ENCODE data around the gene SIX6. TPM values are rescaled to one million over a fixed set of nuclear protein-coding genes. Genes with fewer than 3 reads are reported as not detected.

Gene SIX6
- total RNA-seq, 5 donors from 2014 or later (not counting 1 experiment from before 2014, with no cell fraction given) = not detected

DNA sequence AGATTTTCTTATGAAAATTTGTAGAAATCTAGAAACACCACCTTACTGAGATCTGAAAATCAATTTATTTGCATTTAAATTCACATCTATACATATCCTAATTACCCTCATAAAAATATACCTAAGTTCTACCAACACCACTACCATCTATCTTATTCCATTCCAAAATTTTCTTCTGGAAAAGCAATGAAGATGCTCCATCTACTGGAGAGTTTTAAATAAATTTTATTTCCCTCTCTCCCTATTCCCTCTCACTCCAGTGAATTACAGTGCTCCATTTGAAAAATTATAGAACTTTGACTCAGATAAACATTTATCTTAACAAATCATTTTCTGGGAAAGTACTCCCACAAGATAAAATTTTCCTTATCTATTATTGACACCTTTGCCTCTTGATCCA, 20.8 kb upstream of the SIX6 start:
- DNase-seq = no peak
- ChIA-PET CTCF (no interaction called here), POLR2A (no interaction called here)
- Mint-ChIP-seq H3K27me3 (peaks cover 13 to 29% of the 10 kb centered on the region in 2 donors), H3K27ac (no peak overlapping the region), H3K9me3 (no peaks in the 10 kb centered on the region), H3K36me3 (no peaks in the 10 kb centered on the region), H3K4me3 (no peak overlapping the region), H3K4me1 (peaks cover 0 to 5% (median 2%) of the 10 kb centered on the region in 3 donors)
- H3K4me1 ChIP-seq (ENCODE audit: control insufficient read depth in 1 of 2, extremely low read depth in 1 of 2, insufficient read depth in 2 of 2, low read length in 2 of 2) = peaks cover 0 to 11% of the 10 kb centered on the region in 2 experiments
- H3K27me3 ChIP-seq (replicated peaks in 1 of 2; ENCODE audit: control insufficient read depth in 2 of 2, extremely low read depth in 1 of 2, insufficient read depth in 2 of 2, low read length in 1 of 2) = peaks cover 15 to 23% of the 10 kb centered on the region in 2 experiments
- H3K9me3 ChIP-seq = no peaks in the 10 kb centered on the region
- H3K36me3 ChIP-seq (ENCODE audit: control insufficient read depth in 2 of 2, extremely low read depth in 1 of 2, insufficient read depth in 1 of 2, low read length in 1 of 2) = no peaks in the 10 kb centered on the region
- no peak overlapping the region for H3K4me3 ChIP-seq (ENCODE audit: control insufficient read depth in 1 of 2, extremely low read depth in 1 of 2, low read length in 1 of 2)
- no peak for ATAC-seq (replicated peaks in 1 of 4)
- no peak overlapping the region for H3K27ac ChIP-seq (ENCODE audit: low read length)

DNA sequence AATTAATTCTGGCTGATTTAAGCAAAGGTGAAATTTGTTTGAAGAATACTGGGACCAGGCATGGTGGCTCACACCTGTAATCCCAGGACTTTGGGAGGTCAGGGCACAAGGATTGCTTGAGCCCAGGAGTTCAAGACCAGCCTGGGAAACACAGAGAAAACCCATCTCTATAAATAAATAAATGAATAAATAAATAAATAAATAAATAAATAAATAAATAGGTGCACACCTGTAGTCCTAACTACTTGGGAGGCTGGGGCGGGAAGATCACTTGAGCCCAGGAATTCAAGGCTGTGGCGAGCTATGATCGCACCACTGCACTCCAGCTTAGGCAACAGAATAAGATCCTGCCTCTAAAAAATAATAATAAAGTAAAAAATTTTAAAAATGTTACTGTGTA, 18.7 kb upstream of the SIX6 start:
- no peak for DNase-seq
- H3K27ac ChIP-seq (ENCODE audit: low read length) = no peak overlapping the region
- peaks cover 17 to 30% of the 10 kb centered on the region in 2 donors for H3K27me3 Mint-ChIP-seq
- 100% methylated on average over 3 of the region's 3 CpGs for WGBS (ENCODE audit: insufficient coverage)
- H3K4me3 Mint-ChIP-seq = no peak overlapping the region
- H3K36me3 Mint-ChIP-seq = no peaks in the 10 kb centered on the region
- no peaks in the 10 kb centered on the region for H3K9me3 ChIP-seq
- H3K4me1 ChIP-seq (ENCODE audit: control insufficient read depth in 1 of 2, extremely low read depth in 1 of 2, insufficient read depth in 2 of 2, low read length in 2 of 2) = peaks cover 0 to 8% of the 10 kb centered on the region in 2 experiments
- H3K27ac Mint-ChIP-seq = no peak overlapping the region
- no peak for ATAC-seq (replicated peaks in 1 of 4)
- CTCF ChIA-PET = no interaction called here
- peaks cover 16 to 23% of the 10 kb centered on the region in 2 experiments for H3K27me3 ChIP-seq (replicated peaks in 1 of 2; ENCODE audit: control insufficient read depth in 2 of 2, extremely low read depth in 1 of 2, insufficient read depth in 2 of 2, low read length in 1 of 2)
- POLR2A ChIA-PET = interaction anchor here in 1 of 2 donors (0.6 kb wide), 1 partner anchor 10 kb away, joined by 3 read pairs; no protein-coding TSS in a partner anchor
- peaks cover 0 to 5% (median 2%) of the 10 kb centered on the region in 3 donors for H3K4me1 Mint-ChIP-seq
- no peaks in the 10 kb centered on the region for H3K36me3 ChIP-seq (ENCODE audit: control insufficient read depth in 2 of 2, extremely low read depth in 1 of 2, insufficient read depth in 1 of 2, low read length in 1 of 2)
- no peak overlapping the region for H3K4me3 ChIP-seq (ENCODE audit: control insufficient read depth in 1 of 2, extremely low read depth in 1 of 2, low read length in 1 of 2)
- no peaks in the 10 kb centered on the region for H3K9me3 Mint-ChIP-seq

DNA sequence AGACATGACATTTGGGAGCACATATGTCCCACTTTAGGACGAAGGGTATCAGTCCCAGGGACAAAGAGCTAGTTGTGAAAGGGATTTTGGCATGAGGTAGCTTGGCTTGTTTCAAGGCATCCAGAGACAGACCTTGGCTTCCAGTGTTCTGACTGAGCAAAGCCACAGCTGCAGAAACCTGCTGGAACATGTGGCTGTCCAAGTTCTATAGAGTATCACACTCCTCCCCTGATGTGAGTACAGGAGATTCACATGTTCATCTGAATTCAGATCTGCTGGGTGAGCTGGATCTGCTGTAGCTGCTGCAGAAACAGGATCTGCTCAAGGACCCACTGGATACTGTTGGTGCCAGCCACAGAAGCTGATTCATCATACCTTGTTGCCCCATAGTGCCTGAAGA, 13.0 kb upstream of the SIX6 start:
- no peak overlapping the region for H3K27ac ChIP-seq (ENCODE audit: low read length)
- DNase-seq = no peak
- 43% methylated on average over 1 of the region's 1 CpG for WGBS (ENCODE audit: insufficient coverage)
- Mint-ChIP-seq H3K36me3 (no peaks in the 10 kb centered on the region), H3K9me3 (no peaks in the 10 kb centered on the region), H3K4me3 (no peak overlapping the region), H3K4me1 (no peaks in the 10 kb centered on the region), H3K27ac (no peak overlapping the region), H3K27me3 (peaks cover 19 to 32% of the 10 kb centered on the region in 2 donors)
- no peak overlapping the region for H3K4me3 ChIP-seq (ENCODE audit: control insufficient read depth in 1 of 2, extremely low read depth in 1 of 2, low read length in 1 of 2)
- ChIA-PET POLR2A (no interaction called here), CTCF (no interaction called here)
- H3K36me3 ChIP-seq (ENCODE audit: control insufficient read depth in 2 of 2, extremely low read depth in 1 of 2, insufficient read depth in 1 of 2, low read length in 1 of 2) = no peaks in the 10 kb centered on the region
- no peak for ATAC-seq (replicated peaks in 1 of 4)
- H3K9me3 ChIP-seq = no peaks in the 10 kb centered on the region
- H3K4me1 ChIP-seq (ENCODE audit: control insufficient read depth in 1 of 2, extremely low read depth in 1 of 2, insufficient read depth in 2 of 2, low read length in 2 of 2) = no peaks in the 10 kb centered on the region
- peaks cover 11 to 14% of the 10 kb centered on the region in 2 experiments for H3K27me3 ChIP-seq (replicated peaks in 1 of 2; ENCODE audit: control insufficient read depth in 2 of 2, extremely low read depth in 1 of 2, insufficient read depth in 2 of 2, low read length in 1 of 2)

DNA sequence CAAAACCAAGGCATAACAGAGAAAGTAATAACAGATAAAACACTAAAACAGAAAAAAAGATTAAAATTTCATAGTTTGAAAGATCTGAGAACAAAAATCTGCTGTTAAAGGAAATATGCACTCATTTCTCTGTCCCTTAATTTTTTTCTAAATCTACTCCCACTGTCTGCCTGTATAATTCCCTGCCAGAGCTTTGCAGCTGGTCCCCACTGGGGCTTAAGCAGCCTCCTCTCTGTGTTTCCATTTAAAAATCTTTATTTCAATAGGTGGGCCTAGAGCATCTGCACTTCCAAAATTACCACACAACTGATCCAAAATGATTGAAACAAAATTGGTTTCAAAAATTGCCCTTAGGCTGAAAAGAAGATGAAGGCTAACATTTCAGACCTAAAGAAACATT, 6.4 kb upstream of the SIX6 start:
- H3K27me3 ChIP-seq (replicated peaks in 1 of 2; ENCODE audit: control insufficient read depth in 2 of 2, extremely low read depth in 1 of 2, insufficient read depth in 2 of 2, low read length in 1 of 2) = peaks cover 23 to 33% of the 10 kb centered on the region in 2 experiments
- ChIA-PET POLR2A (no interaction called here), CTCF (no interaction called here)
- peaks cover 3 to 4% (median 4%) of the 10 kb centered on the region in 3 donors for H3K4me1 Mint-ChIP-seq
- H3K27ac Mint-ChIP-seq = no peak overlapping the region
- no peak for DNase-seq
- no peaks in the 10 kb centered on the region for H3K4me1 ChIP-seq (ENCODE audit: control insufficient read depth in 1 of 2, extremely low read depth in 1 of 2, insufficient read depth in 2 of 2, low read length in 2 of 2)
- no peak overlapping the region for H3K27ac ChIP-seq (ENCODE audit: low read length)
- no peaks in the 10 kb centered on the region for H3K36me3 Mint-ChIP-seq
- H3K4me3 ChIP-seq (ENCODE audit: control insufficient read depth in 1 of 2, extremely low read depth in 1 of 2, low read length in 1 of 2) = no peak overlapping the region
- peaks cover 53 to 66% of the 10 kb centered on the region in 2 donors for H3K27me3 Mint-ChIP-seq
- no peaks in the 10 kb centered on the region for H3K36me3 ChIP-seq (ENCODE audit: control insufficient read depth in 2 of 2, extremely low read depth in 1 of 2, insufficient read depth in 1 of 2, low read length in 1 of 2)
- no peaks in the 10 kb centered on the region for H3K9me3 Mint-ChIP-seq
- H3K9me3 ChIP-seq = peaks cover 3% of the 10 kb centered on the region
- no peak overlapping the region for H3K4me3 Mint-ChIP-seq
- ATAC-seq (replicated peaks in 1 of 4) = no peak

DNA sequence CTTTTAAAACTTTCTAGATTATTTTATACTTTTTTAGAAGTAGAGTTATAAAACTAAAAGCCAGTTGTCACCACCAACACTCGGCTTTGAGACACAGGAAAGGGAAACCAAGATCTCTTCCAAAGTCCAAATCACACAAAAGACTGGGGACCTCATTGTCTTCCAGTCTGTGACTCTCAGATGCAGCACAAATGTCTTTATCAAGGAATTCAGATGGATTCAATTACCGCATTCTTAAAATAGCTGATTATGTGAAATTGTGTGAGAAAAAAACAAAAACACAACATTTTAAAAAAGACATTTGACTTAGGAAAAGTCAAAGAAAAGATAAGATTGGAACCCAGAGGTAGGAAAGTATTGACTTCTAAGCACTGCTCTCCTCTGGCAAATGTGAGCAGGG, 3.5 kb upstream of the SIX6 start:
- DNase-seq (no peak), ATAC-seq (replicated peaks in 1 of 4) (no peak)
- Mint-ChIP-seq H3K27ac (no peak overlapping the region), H3K4me1 (peaks cover 6 to 18% (median 16%) of the 10 kb centered on the region in 3 donors), H3K9me3 (no peaks in the 10 kb centered on the region), H3K4me3 (no peak overlapping the region), H3K36me3 (no peaks in the 10 kb centered on the region), H3K27me3 (peaks cover 63 to 82% of the 10 kb centered on the region in 2 donors)
- POLR2A ChIA-PET = interaction anchor here in 1 of 2 donors (0.6 kb wide), 1 partner anchor 52 kb away, joined by 6 read pairs; no protein-coding TSS in a partner anchor
- no peak overlapping the region for H3K27ac ChIP-seq (ENCODE audit: low read length)
- H3K4me3 ChIP-seq (ENCODE audit: control insufficient read depth in 1 of 2, extremely low read depth in 1 of 2, low read length in 1 of 2) = no peak overlapping the region
- no CpG with 5 or more reads among the region's 2 CpGs for WGBS (ENCODE audit: insufficient coverage)
- no peaks in the 10 kb centered on the region for H3K36me3 ChIP-seq (ENCODE audit: control insufficient read depth in 2 of 2, extremely low read depth in 1 of 2, insufficient read depth in 1 of 2, low read length in 1 of 2)
- CTCF ChIA-PET = interaction anchor here in 1 of 2 donors (0.6 kb wide), 1 partner anchor 8 kb away, joined by 3 read pairs; no protein-coding TSS in a partner anchor
- H3K4me1 ChIP-seq (ENCODE audit: control insufficient read depth in 1 of 2, extremely low read depth in 1 of 2, insufficient read depth in 2 of 2, low read length in 2 of 2) = peaks cover 2 to 20% of the 10 kb centered on the region in 2 experiments
- H3K9me3 ChIP-seq = peaks cover 3% of the 10 kb centered on the region
- H3K27me3 ChIP-seq (replicated peaks in 1 of 2; ENCODE audit: control insufficient read depth in 2 of 2, extremely low read depth in 1 of 2, insufficient read depth in 2 of 2, low read length in 1 of 2) = peaks cover 44 to 49% of the 10 kb centered on the region in 2 experiments

DNA sequence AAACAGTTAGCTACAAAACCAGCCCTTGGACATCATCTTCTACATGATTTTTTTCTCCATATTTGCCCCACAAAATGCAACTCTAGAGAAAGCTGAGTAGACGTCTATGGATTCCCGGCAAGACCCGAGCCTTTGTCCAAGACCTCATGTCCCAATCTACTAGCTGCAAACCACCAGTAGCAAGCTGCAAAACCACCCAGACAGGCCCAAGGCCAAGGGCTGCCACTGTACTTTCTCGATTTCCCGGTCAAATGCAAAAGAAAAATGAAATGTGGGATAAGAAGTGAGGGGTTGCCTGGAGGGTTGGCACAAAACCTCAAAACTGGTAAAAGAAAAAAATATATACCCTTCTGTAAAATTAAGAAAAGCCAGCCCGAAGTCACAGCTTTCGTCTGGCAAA, 2.9 kb upstream of the SIX6 start:
- peaks cover 63 to 80% of the 10 kb centered on the region in 2 donors for H3K27me3 Mint-ChIP-seq
- ChIA-PET CTCF (no interaction called here), POLR2A (no interaction called here)
- no peak overlapping the region for H3K27ac ChIP-seq (ENCODE audit: low read length)
- H3K27me3 ChIP-seq (replicated peaks in 1 of 2; ENCODE audit: control insufficient read depth in 2 of 2, extremely low read depth in 1 of 2, insufficient read depth in 2 of 2, low read length in 1 of 2) = peaks cover 44 to 53% of the 10 kb centered on the region in 2 experiments
- peaks cover 12 to 21% (median 19%) of the 10 kb centered on the region in 3 donors for H3K4me1 Mint-ChIP-seq
- no peaks in the 10 kb centered on the region for H3K9me3 Mint-ChIP-seq
- no peak overlapping the region for H3K4me3 Mint-ChIP-seq
- peaks cover 2 to 25% of the 10 kb centered on the region in 2 experiments for H3K4me1 ChIP-seq (ENCODE audit: control insufficient read depth in 1 of 2, extremely low read depth in 1 of 2, insufficient read depth in 2 of 2, low read length in 2 of 2)
- no peak overlapping the region for H3K27ac Mint-ChIP-seq
- no peak overlapping the region for H3K4me3 ChIP-seq (ENCODE audit: control insufficient read depth in 1 of 2, extremely low read depth in 1 of 2, low read length in 1 of 2)
- H3K9me3 ChIP-seq = peaks cover 3% of the 10 kb centered on the region
- WGBS (ENCODE audit: insufficient coverage) = 0% methylated on average over 1 of the region's 7 CpGs
- H3K36me3 Mint-ChIP-seq = no peaks in the 10 kb centered on the region
- no peaks in the 10 kb centered on the region for H3K36me3 ChIP-seq (ENCODE audit: control insufficient read depth in 2 of 2, extremely low read depth in 1 of 2, insufficient read depth in 1 of 2, low read length in 1 of 2)
- no peak for DNase-seq
- ATAC-seq (replicated peaks in 1 of 4) = no peak
